HG02840 (cell line): Measurements from ENCODE around the gene PRR5.

Experiments
- ATAC-seq: cut with Tn5 transposase; IDR thresholded peaks from one replicate; pipeline ENCODE4 v1.9.1; 2021; ENCODE audit warnings: mild to moderate bottlenecking, moderate library complexity, moderate number of reproducible peaks; ENCODE audit not compliant: unreplicated experiment, low FRiP score

PRR5 gene

GRCh38 chr22:44752285-44753188, 50.5 kb downstream of the PRR5 start, which contains the start of gene ARHGAP8:
Gene ARHGAP8, plus strand, starts transcription at chr22:44752575. Its CDS starts 33,953 bp downstream, at chr22:44786528.
- ATAC-seq, result no peak

- no peak for ATAC-seq
Measured at GRCh38 chr22:44753189-44754042, 51.4 kb downstream of the PRR5 start.

DNA sequence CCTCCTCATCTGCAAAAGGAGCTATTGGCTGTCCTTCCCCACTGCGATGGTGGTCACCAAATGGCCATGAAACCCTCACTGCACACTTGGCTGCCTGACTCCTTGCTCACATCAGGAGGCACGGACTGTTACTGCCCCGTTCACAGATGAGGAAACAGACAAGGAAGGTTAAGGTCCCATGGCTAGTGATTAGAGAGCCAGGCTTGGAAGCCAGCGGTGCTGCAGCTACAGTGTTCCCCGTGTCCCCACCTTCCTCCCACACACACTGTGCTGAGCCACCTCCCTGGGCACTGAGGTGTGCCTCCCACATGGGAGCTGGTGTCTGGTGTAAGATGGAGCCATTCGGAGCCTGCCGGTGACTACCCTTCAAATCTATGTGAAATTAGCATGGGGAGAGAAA, 53.0 kb downstream of the PRR5 start:
- ATAC-seq, result no peak

DNA sequence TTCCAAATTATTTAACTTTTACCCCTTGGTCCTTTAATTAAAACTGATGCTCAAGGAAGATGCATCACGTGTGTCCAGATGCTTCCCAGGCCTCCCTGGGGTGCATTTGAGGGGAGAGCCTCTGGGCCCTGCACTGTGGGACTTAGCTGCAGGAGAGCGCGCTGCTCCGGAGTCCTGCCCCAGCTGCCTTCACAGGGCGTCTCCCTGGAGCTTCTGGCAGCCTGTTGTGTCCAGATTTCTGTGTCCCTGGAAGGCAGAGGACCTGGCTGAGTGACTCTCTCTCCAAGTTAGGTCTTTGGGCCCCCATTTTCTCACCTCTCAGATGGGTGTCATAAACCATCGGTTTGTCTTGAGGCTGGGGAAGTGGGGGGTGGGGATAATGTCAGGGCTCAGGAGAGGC, 53.4 kb downstream of the PRR5 start:
- no peak for ATAC-seq

GRCh38 chr22:44755956-44756361, 54.0 kb downstream of the PRR5 start:
- no peak for ATAC-seq

- ATAC-seq, result no peak
Measured at GRCh38 chr22:44758344-44758973, 56.5 kb downstream of the PRR5 start.

DNA sequence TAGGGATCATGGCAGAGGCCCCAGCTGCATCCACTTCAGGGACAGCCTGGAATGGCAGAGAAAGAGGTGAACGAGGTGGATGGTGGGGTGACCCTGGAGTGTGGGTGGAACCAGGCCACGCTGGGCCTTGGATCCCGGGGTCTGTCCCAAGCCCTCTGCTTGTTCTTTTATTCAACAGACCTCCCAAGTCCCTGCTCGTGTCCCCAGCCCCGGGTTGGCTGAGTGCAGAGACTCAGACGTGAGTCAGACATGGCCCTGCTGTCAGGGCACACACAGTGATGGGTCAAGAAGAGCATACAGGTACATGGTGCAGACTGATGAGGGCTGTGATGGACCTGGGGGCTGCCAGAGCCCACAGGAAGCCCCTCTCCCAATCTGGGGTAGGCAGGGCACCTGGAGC, 57.0 kb downstream of the PRR5 start:
- ATAC-seq, result no peak

- ATAC-seq, result no peak
Measured at GRCh38 chr22:44759430-44760310, 57.7 kb downstream of the PRR5 start.

GRCh38 chr22:44760476-44760875, 58.5 kb downstream of the PRR5 start:
- no peak for ATAC-seq

DNA sequence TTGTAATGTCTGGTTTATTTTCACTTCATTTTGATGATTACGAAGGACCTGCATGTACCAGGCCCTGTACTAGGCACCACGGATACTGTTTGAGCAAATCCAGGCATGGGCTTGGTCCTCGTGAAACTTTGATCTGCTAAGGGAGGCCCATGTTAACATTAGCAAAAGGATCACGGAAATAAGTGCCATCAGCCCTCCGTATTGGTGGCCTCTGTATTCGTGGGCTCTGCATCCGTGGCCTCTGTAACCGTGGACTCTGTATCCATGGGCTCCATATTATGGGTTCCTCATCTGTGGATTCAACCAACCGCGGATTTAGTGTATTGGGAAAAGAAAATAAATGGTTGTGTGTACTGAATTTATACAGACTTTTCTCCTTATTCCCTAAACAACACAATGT, 59.0 kb downstream of the PRR5 start:
- no peak for ATAC-seq

GRCh38 chr22:44764373-44764772, 62.4 kb downstream of the PRR5 start:
- no peak for ATAC-seq

- no peak for ATAC-seq
Measured at GRCh38 chr22:44764974-44765373, 63.0 kb downstream of the PRR5 start.

GRCh38 chr22:44765571-44766285, 63.7 kb downstream of the PRR5 start:
- no peak for ATAC-seq

GRCh38 chr22:44773082-44773481, 71.1 kb downstream of the PRR5 start:
- no peak for ATAC-seq

DNA sequence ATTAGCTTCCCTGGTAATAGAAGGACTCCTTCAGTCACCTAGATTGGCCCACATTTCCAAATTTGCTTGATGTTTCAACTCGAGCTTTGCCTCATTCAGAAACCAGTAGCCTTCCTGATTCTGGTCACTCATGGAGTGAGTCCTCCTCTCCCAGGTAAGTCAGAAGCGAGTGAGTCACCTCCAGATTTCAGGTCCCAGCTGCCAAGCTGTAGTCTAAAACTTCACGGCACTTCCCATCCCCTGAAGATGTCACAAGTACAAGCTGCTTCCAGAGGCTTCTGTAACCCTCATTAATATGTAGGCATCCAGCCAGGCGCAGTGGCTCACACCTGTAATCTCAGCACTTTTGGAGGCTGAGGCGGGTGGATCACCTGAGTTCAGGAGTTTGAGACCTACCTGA, 73.9 kb downstream of the PRR5 start:
- ATAC-seq, result no peak

GRCh38 chr22:44776605-44777363, 74.8 kb downstream of the PRR5 start:
- ATAC-seq, result no peak

DNA sequence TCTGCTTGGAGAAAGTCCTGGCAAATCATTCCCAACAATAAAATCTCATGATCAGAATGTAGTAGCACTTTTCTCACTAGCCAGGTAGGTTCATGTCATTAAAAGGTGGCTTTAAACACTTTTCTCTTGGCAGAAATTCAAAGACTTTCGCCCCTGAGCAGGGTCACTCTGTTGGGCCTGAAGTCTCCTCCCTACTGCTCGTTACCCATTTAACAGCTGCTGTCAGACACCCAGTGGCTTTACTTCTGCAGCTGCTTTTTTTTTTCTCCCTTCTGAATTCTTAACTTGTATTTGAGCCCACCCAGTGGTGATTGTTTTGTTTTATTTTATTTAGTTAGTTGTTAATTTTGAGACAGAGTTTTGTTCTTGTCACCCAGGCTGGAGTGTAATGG, 75.4 kb downstream of the PRR5 start:
- no peak for ATAC-seq

- no peak for ATAC-seq
Measured at GRCh38 chr22:44780876-44781449, 79.0 kb downstream of the PRR5 start.
